Cardiac septum (tissue), 1 donor: ENCODE results near the gene SLX4. TPM values are rescaled to one million over a fixed set of nuclear protein-coding genes. Genes with fewer than 3 reads are reported as not detected.

Source experiments
- DNase-seq: peaks from one replicate; pipeline ENCODE4 v3.0.0-alpha.2; 2020; ENCODE audit warnings: low spot score
- intact Hi-C: fragments of 100-400 bp; cut with DNase I; formaldehyde crosslinking; loops from one replicate; pipeline ENCODE4 v1.14.0; 2022
- total RNA-seq: library from RNA; stranded (reverse); fragmentation: NEBNext Ultra II Directional; extraction: Animal tissue kit (Norgen Biotek cat#: 25700); gene quantifications from one replicate; pipeline ENCODE4 v1.2.1, GENCODE V29; 2021
- donor health status: DM: no; HTN: no; CAD: no.

SLX4 gene
- total RNA-seq, 1 donor from 2014 or later = 2.7 TPM

DNA sequence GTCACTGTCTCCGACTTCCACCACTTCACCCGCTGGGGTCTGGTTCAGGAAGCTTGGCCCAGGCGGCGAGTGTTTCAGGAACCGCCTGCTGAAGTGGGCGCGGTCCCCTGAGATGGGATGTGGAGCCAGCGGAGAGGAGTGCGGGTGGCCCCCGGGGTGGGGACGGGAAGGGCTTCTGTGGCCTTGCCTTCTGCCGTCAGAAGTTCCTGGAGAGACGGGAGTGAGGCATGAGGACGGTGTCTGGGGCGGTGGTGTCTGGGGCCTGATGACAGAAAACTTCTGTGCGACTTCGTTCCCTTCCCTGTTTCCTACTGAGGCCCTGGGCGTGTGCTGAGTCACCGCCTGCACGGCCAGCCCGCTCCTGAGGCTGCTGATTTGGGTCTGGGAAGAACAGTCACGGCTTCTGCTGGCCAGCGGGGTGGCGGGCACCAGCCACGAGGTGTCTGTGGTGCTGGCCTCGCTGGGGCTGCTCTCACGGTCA lies 21.9 kb downstream of the SLX4 start:
- intact Hi-C loops = no loop called here
- DNase-seq = no peak

DNA sequence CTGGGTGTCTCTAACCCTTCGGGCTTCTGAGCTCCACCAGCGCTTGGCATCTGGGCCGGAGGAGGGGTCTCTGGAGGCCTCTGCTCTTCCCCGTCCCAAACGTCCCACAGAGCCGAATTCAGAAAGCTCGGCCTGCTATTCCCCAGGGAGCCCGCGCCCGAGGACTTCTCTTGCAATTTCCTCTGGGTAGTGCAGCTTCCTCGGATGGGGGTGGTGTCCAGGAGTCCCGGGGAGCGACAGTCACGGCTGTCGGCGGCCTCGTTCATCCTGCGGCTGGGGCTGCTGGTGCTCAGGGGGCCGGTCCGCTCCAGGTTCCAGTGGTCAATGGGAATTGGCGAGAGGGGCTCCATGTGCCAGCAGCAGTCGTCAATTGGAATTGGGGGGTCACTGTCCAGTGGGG lies 22.4 kb downstream of the SLX4 start:
- no peak for DNase-seq
- intact Hi-C loops = no loop called here

DNA sequence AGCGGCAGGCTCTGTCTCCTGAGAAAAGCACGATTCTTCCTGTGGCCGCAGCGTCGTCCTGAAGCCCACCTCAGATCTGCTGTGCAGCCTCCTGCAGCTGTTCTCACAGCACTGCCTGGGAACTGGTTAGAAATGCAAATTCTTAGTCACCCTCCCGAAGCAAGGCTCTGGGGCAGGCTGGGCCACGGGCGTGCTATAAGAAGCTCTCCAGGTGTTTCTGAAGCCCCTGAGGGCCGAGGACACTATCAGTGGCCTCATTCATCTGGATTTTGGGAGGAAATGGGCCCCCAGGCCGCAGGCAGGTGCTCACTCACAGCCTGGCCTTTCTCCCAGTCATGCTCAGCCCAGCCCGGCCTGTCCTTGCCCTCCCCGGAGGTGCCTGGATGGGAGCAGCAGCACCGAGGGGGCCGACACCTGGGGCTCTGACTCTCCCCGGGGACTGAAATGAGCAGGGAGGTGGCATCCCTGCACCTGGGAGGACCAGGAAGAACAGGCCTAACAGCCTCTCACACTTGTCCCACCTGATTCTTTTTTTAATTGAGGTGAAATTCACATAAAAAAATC lies 23.8 kb downstream of the SLX4 start:
- intact Hi-C loops = no loop called here
- no peak for DNase-seq

DNA sequence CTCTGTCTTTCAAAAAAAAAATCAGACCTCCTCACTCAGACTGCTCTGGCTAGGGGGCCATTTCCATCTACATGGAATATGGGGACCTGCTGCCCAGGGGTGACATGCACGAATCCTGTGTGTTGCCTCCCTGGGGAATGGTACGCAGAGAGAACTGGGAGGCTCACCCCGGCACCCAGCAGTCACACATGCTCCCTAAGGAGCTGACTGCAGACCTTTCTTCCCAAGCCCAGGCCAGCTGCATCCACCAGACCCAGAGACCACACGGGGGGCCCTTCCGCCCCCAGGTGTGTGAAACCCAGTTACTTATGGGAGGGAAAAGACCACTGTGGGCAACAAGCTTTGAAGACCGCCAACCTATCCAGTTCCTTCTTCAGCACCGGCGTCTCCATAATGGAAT lies 27.0 kb downstream of the SLX4 start:
- DNase-seq = no peak
- intact Hi-C loops = no loop called here

DNA sequence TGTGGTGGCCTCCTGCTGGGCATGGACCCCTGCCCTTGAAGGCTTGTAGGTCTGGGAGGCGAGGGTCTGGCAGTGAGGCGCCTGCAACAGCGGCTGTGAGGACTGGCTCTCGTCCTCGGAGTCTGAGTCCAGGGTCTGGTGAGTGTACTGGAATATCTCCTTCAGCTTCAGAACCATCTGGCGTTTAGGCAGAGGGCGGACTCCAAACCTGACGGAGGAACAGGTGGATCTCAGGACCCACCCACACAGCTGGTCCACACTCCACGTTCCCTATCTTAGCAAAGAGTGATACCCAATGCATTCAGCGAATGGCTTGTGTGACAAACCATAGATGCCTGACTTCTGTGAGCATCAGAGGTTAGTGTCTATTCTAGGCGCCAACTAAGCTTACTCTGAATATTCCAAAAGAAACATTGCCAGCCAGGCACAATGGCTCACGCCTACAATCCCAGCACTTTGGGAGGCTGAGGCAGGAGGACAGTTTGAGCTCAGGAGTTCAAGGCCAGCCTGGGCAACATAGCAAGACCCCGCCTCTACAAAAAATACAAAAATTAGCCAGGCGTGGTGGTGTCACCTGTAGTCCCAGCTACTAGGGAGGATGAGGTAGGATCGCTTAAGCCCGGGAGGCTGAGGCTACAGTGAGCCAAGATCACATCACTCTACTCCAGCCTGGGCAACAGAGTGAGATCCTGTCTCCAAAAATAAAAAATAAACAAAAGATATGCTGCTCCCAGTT lies 27.9 kb downstream of the SLX4 start:
- DNase-seq = no peak
- intact Hi-C loops = no loop called here

DNA sequence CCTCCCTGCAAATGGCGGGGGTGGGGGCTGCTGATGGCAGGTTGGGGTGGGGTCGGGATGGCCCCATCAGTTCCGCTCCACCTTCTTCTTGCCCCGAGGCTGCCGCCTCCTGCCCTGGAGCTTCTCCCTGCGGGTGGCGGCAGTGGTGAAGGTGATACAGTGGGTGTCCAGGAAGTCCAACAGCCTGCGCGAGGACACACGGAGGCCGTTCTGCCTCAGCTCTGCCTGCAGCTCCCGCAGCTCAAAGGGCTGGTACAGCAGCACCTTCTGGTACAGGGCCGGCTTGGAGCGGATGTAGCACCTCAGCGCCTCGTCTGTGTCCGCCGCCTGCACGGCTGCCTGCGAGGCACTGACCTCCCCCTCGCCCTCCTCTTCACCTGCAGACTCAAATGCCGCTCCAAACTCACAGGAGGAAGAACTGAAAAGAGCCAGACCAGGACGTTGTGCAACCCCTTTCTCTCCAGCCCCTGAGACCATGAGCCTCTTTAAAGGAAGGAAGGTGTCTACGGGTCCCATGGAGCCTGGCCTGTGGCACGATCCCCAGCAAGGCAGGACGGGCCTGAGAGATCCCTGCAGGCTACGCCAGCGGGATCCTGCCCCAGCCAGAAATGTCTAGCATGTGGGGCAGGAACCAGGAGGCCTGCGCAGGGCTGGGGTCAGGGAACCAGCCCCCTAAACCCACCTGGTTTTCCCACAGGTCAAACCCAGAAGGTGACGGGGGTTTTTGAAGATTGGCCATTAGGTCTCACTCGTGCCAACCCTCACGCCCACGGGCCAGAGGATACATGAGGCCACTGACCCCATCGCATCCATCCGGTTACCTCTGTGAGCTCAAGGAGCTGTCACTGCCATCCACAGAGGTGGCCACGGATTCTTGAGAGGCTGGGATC lies 28.9 kb downstream of the SLX4 start:
- intact Hi-C loops = no loop called here
- DNase-seq = no peak

DNA sequence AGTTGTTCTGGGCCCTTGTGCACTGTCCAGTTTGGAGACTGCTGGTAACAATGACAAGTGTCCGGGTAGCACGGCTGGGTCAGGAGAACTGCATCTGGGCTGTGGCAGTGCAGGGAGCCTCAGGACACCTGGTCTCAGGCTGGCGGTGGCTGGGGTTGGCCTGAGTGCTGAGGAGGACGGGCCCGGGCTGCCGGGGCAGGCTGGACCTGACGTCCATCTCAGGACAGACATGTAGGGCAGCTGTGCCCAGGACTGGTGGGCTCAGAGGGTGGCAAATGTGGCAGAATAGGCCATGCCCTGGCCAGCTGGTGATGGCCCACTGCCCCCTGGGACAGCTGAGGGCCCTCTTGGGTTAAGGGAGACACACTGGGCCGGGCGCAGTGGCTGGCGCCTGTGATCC lies 30.0 kb downstream of the SLX4 start:
- DNase-seq = no peak
- intact Hi-C loops = no loop called here

DNA sequence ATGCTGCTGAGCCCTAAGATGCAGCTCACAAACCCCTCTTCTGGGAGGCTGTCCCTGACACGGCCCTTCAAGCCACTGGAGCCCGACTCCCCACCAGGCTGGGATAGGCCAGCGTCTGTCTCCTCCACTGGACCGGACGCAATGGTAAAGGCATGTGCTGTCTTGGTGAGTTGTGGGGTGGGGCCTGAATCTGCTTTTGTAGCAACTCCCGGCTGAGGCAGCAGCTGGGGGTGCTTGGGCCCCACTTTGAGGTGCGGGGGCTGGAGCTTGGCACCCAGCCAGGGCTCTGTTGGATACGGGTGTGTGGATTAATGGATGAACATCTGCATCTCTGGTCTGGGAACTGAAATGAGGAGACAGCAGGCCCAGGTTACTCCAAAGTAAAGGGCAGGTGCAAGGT lies 30.7 kb downstream of the SLX4 start:
- DNase-seq = no peak
- intact Hi-C loops = no loop called here

DNA sequence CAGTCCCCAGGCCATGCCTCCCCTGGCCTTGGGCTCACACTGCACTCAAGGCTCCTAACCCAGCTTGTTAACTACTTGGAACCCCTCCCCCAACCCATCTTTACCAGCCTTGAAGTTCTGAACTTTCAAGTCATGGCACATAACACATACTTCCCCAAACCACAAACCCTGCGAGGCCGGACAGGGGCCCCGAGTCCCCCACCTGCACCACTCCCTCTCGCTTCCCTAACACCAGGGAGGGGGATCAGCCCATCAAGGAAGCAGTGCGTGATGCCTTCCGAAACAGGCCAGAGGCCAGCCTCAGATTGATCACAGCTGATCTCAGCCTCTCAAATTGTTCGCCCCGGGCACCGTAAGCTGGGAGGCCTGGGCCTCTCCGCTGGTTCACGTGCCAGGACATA lies 31.2 kb downstream of the SLX4 start:
- DNase-seq = no peak
- intact Hi-C loops = no loop called here

DNA sequence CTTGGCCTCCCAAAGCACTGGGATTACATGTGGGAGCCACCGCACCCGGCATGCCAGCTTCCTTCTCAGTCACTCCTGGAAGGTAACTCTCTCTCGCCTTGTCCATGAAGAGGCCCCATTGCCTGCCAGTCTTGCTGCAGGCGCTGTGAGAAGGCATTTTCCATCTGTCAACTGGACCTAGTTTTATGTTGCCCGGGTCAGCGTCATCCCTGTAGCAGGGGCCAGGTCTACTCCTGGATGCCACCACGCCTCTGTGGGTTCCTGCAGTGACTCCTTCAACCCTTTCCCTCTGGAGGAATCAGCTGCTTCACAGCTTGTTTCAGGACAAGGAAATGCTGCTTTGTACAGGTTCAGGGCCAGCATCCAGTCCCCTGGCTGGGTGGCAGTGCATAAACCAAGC lies 31.6 kb downstream of the SLX4 start:
- DNase-seq = no peak
- intact Hi-C loops = no loop called here

DNA sequence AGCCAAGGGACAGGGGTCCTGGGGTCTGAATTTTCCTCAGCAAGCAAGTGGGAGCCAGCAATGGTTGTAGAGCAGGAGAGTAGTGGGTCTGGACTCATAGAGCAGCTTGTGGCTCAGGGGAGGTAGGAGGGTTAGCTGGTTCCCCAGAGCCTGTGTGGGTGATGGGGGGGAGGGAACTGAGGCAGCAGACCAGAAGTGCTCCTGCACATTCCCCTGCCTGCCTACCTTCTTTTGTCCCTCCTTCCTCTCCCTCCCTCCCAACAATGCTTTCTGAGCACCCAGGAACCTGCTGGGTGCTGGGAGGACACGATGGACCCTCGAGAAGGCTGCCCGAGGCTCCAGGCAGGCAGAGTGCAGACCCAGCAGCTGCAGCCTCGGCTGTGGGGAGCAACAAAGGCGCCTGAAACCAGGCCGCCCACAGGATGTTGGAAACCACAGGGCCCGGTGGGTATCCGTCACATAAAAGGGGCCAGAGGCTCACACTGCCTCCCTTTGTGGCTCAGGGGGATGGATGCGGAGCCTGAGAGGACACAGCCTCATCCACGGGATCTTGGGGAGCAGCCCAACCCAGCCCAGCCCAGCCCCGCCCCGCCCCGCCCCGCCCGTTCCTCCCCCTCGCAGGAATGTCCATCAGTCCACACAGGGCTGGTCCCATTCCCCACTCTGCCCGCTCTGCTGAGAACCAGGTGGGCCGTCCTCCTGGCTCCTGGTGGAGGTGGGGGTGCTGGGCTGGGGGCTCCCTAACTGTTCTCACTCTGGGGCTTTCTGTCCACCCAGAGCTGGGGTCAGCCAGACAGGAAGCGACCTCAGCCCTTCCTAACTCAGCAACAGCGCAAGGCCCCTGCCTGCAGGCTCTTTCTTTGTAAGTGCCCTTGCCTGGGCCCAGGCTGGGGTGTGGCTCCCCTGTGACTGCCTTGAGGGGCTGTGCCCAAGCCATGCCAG lies 32.5 kb downstream of the SLX4 start:
- intact Hi-C loops = no loop called here

DNA sequence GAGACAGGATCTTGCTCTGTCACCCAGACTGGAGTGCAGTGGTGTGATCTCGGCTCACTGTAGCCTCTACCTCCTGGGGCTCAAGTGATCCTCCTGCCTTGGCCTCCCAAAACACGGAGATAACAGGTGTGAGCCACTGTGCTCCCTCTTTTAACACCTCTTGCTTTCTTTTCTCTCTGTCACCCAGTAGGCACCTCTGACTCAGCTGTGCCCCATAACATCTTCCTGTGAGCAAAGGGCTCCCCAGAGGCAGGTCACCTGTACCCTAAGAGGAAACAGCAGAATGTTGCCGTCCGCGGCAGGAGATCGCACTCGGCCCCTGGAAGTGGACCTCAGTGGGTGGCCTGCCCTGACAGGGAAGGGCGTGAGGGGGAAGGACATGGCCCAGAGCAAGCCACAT lies 33.3 kb downstream of the SLX4 start:
- DNase-seq = no peak
- intact Hi-C loops = no loop called here

More for the DNA sequence above, 32.5 kb downstream of the SLX4 start:
- DNase-seq = no peak

DNA sequence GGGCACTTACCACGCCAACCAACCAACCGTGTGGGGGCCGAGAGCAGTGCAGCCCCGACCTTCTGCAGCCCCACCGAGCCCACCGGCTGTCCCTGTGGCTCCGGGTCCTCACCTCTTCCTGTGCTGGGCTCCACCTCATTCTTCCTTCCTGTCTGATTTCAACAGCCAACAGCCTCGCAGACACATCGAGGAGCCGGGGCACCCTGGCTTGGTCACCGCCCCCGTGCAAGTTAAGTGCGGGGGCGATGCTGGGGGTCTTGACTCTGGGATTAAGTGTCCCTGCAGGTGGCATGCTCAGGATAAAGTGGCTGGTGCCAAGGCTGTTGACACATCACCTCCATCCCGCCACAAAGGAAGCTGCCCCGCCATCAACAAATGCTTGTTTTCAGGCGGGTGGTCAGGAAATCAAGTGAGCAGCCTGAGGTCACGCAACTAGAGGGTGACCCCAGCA lies 34.1 kb downstream of the SLX4 start, which contains the start of gene NLRC3:
NLRC3 (minus strand) TSS at position 102 of the 451 bp plus-strand sequence. CDS start 12,367 bp downstream, outside the sequence.
- intact Hi-C loops = no loop called here

DNA sequence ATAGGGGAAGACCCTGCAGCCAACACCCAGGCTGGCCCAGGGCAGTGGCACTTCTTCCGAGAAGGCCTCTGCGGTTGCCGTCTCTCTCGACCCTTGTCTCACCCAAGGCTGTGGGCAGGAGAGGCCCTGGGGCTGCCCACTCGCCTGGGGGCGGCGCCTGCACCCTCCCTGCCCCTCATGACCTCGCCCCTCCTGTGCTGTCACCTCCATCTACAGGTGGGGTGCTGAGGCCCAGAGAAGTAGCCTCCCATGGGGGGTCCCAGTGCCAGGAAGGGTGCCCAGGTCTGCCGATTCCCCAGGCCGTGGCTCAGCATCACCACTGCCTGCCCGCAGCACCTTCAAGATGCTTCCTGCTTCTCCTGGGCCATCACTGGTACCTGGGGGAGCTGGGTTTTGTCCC lies 35.2 kb downstream of the SLX4 start:
- intact Hi-C loops = no loop called here
- no peak for DNase-seq

More for the DNA sequence above, 34.1 kb downstream of the SLX4 start, which contains the start of gene NLRC3:
- DNase-seq = no peak

DNA sequence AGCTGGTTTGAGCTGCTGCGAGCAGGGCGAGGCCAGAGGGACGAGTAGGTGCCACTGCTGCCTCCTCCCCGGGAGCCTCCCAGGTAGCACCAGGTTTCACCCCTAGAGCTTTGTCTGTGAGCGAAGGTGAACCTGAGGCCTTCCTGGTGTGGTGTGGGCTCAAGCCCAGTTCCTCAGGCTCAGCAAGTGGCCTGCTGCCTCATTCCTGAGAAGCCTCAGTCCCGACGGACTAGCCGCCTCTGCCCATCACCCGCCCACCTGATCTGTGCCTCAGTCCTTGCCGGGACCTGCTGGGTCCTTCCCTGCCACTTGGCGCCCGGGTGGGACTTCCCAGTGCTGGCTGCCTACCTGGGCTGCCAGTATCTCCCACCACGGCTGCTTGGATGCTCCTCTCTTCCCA lies 35.9 kb downstream of the SLX4 start:
- intact Hi-C loops = no loop called here
- DNase-seq = no peak

DNA sequence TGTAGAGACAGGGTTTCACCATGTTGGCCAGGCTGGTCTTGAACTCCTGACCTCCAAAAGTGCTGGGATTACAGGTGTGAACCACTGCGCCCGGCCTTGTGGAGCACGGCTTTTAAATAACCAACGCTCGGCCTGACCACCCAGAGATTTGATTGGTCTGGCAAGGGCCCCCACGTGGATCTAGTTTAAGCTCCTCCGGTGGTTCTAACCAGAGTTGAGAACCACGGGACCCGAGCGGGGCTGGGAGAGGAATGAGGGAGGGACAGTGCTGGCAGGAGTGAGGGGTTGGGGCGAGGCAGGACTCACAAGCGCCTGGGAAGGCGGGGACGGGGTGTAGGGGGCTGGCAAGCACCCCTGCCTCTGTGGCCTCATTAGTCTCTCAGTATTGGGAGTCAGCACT lies 37.2 kb downstream of the SLX4 start:
- no peak for DNase-seq
- intact Hi-C loops = no loop called here

DNA sequence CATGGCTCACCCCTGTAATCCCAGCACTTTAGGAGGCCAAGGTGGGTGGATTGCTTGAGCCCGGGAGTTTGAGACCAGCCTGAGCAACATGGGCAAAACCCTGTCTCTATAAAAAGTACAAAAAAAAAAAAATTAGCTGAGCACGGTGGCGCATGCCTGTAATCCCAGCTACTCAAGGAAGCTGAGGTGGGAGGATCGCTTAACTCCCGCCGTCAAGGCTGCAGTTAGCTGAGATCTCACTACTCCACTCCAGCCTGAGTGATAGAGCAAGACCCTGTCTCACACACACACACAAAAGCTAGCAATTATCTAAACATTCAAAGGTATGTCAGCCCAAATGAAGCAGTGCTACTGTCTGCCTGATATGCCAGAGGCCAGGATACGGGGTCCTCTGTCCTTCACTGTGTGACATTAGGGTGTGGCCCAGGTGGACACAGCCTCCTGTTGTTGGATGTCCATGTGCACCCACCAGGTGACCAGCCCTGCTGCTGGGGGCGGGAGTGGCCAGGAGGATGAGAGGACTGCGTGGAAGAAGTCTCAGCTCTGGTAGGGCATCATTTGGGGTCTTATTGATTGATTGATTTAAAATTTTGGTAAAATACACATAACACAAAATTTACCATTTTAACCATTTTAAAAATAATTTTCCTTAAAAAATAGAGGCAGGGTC lies 38.1 kb downstream of the SLX4 start:
- no peak for DNase-seq
- intact Hi-C loops = no loop called here

DNA sequence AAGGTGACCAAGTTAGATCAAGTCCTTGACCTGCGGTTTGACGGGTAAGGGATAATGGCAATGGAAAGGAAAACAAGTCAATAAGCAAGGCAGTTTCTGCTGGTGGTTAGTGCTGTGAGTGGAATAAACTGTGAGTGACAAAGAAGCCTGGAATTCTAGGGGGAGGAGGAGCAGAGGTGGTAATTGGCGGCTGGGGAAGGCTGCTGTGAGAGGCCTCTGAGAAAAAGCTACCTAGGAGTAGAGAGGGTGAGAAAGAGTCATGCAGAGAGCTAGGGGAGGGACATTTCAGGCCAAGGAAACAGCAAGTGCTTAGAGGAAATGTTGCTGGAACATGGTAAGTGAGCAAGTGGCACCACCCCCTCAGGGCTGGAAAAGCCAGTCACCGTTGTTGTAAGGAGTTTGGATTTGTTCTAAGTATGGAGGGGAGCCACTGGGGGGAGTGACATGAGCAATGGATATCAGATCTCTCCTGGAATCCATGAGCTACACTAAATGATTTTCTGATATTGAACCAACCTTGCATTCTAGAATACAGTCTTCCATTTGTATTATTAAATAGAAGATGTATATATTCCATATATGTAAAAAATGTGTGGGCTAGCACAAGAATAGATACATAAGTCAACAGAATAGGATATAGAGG lies 40.9 kb downstream of the SLX4 start:
- no peak for DNase-seq

More for the DNA sequence above, 40.9 kb downstream of the SLX4 start:
- intact Hi-C loops = no loop called here
